ENCODE data around the gene KLK15. TPM values are rescaled to one million over a fixed set of nuclear protein-coding genes. Genes with fewer than 3 reads are reported as not detected.

The KLK15 gene
- total RNA-seq, 2 donors from 2014 or later = not detected

DNA sequence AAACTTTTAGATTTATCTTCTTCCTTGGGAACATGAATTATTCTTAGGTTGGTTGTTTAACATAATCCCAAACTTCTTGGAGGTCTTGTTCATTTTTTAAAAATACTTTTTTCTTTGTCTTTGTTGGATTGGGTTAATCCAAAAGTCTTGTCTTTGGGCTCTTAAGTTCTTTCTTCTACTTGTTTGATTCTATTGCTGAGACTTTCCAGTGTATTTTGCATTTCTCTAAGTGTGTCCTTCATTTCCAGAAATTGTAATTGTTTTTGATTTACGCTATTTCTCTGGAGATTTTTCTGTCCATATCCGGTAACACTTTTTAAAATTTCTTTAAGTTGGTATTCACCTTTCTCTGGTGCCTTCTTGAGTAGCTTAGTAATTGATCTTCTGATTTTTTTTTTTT lies 9.8 kb upstream of the KLK15 start:
- DNase-seq = no peak
- H3K36me3 ChIP-seq (ENCODE audit: control insufficient read depth, insufficient read depth, low read length) = no peaks in the 10 kb centered on the region
- WGBS, 2 experiments (ENCODE audit: insufficient coverage in 1 of 2, insufficient read length in 1 of 2) = 94 to 100% methylated on average over 1 to 2 of the region's 2 CpGs
- no peaks in the 10 kb centered on the region for H3K4me1 ChIP-seq (ENCODE audit: control insufficient read depth, insufficient read depth, low read length)
- Mint-ChIP-seq H3K9me3 (peaks cover 4% of the 10 kb centered on the region), H3K27me3 (ENCODE audit: insufficient read depth) (peaks cover 72% of the 10 kb centered on the region), H3K27ac (no peak overlapping the region), H3K36me3 (ENCODE audit: low read depth) (no peaks in the 10 kb centered on the region), H3K4me3 (no peak overlapping the region), H3K4me1 (peaks cover under 1% of the 10 kb centered on the region)
- peaks cover 37% of the 10 kb centered on the region for H3K27me3 ChIP-seq (ENCODE audit: control insufficient read depth, insufficient read depth, low read length, poor library complexity, severe bottlenecking)
- TF ChIP-seq, protein P1, sequence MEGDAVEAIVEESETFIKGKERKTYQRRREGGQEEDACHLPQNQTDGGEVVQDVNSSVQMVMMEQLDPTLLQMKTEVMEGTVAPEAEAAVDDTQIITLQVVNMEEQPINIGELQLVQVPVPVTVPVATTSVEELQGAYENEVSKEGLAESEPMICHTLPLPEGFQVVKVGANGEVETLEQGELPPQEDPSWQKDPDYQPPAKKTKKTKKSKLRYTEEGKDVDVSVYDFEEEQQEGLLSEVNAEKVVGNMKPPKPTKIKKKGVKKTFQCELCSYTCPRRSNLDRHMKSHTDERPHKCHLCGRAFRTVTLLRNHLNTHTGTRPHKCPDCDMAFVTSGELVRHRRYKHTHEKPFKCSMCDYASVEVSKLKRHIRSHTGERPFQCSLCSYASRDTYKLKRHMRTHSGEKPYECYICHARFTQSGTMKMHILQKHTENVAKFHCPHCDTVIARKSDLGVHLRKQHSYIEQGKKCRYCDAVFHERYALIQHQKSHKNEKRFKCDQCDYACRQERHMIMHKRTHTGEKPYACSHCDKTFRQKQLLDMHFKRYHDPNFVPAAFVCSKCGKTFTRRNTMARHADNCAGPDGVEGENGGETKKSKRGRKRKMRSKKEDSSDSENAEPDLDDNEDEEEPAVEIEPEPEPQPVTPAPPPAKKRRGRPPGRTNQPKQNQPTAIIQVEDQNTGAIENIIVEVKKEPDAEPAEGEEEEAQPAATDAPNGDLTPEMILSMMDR (conservative IDR thresholded peaks at IDR 0.05) = no peak
- no peak overlapping the region for H3K9ac ChIP-seq (ENCODE audit: extremely low read depth, low read length, poor library complexity, severe bottlenecking)
- H3K9me3 ChIP-seq (ENCODE audit: control insufficient read depth, low read length) = no peaks in the 10 kb centered on the region
- H3K4me3 ChIP-seq (ENCODE audit: low read length) = no peak overlapping the region
- no peak overlapping the region for H3K27ac ChIP-seq (ENCODE audit: low read depth, low read length)

DNA sequence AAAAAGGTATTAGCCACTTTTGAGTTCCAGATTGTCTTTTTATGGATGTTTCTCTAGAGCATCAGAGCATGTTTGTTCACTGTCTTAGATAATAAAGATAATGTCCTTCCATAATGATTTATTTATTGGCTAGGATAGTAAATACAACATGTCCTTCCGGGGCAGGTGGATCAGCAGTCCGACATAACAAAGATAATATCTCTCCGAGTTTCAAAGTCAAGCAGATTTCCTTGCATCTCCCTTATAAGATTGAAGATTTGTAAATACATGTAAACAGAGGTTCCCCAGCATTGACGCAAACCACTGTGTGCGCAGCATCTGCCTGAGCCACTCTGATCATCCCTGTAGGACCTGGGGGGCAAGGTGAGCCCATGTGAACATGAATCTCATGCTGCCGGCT lies 8.8 kb upstream of the KLK15 start:
- H3K36me3 ChIP-seq (ENCODE audit: control insufficient read depth, insufficient read depth, low read length) = no peaks in the 10 kb centered on the region
- H3K27ac ChIP-seq (ENCODE audit: low read depth, low read length) = no peak overlapping the region
- TF ChIP-seq, protein P1 (conservative IDR thresholded peaks at IDR 0.05) = no peak
- 91 to 95% methylated on average over 4 to 6 of the region's 6 CpGs for WGBS, 2 experiments (ENCODE audit: insufficient coverage in 1 of 2, insufficient read length in 1 of 2)
- Mint-ChIP-seq H3K4me1 (peaks cover 2% of the 10 kb centered on the region), H3K27me3 (ENCODE audit: insufficient read depth) (peaks cover 79% of the 10 kb centered on the region), H3K4me3 (no peak overlapping the region), H3K9me3 (peaks cover 4% of the 10 kb centered on the region), H3K36me3 (ENCODE audit: low read depth) (no peaks in the 10 kb centered on the region), H3K27ac (no peak overlapping the region)
- H3K27me3 ChIP-seq (ENCODE audit: control insufficient read depth, insufficient read depth, low read length, poor library complexity, severe bottlenecking) = peaks cover 40% of the 10 kb centered on the region
- DNase-seq = no peak
- no peaks in the 10 kb centered on the region for H3K4me1 ChIP-seq (ENCODE audit: control insufficient read depth, insufficient read depth, low read length)
- no peak overlapping the region for H3K9ac ChIP-seq (ENCODE audit: extremely low read depth, low read length, poor library complexity, severe bottlenecking)
- H3K9me3 ChIP-seq (ENCODE audit: control insufficient read depth, low read length) = no peaks in the 10 kb centered on the region
- no peak overlapping the region for H3K4me3 ChIP-seq (ENCODE audit: low read length)

DNA sequence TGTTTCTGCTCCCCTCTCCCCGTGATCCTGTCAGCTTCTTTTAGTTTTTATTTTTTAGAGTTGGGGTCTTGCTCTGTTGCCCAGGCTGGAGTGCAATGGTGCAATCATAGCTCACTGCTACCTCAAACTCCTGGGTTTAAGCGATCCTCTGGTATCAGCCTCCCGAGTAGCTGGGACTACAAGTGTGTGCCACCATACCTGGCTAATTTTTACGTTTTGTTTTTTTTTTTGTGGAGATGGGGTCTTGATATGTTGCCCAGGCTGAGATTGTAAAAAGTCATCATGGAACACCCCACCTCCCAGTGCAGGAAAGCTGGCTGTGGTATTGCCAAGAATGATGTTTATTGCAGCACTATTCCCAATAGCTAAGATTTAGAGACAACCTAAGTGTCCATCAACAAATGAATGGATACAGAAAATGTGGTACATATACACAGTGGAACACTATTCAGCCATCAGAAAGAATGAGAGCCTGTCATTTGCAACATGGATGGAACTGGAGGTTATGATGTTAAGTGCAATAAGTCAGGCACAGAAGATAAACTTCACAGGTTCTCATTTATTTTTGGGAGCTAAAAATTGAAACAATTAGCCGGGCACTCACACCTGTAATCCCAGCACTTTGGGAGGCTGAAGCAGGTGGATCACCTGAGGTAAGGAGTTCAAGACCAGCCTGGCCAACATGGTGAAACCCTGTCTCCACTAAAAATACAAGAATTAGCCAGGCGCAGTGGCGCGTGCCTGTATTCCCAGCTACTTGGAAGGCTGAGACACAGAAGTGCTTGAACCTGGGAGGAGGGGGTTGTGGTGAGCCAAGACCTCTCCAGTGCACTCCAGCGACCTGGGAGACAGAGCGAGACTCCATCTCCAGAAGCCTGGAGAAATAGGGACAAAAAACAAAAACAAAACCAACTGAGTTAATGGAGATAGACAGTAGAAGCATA lies 6.6 kb upstream of the KLK15 start:
- Mint-ChIP-seq H3K4me3 (no peak overlapping the region), H3K36me3 (ENCODE audit: low read depth) (no peaks in the 10 kb centered on the region), H3K9me3 (peaks cover 4% of the 10 kb centered on the region), H3K27ac (no peak overlapping the region), H3K4me1 (peaks cover 2% of the 10 kb centered on the region), H3K27me3 (ENCODE audit: insufficient read depth) (peaks cover 83% of the 10 kb centered on the region)
- TF ChIP-seq, protein P1 (conservative IDR thresholded peaks at IDR 0.05) = no peak
- H3K36me3 ChIP-seq (ENCODE audit: control insufficient read depth, insufficient read depth, low read length) = no peaks in the 10 kb centered on the region
- no peaks in the 10 kb centered on the region for H3K4me1 ChIP-seq (ENCODE audit: control insufficient read depth, insufficient read depth, low read length)
- no peak overlapping the region for H3K9ac ChIP-seq (ENCODE audit: extremely low read depth, low read length, poor library complexity, severe bottlenecking)
- no peak overlapping the region for H3K27ac ChIP-seq (ENCODE audit: low read depth, low read length)
- 73 to 93% methylated on average over 3 to 10 of the region's 10 CpGs for WGBS, 2 experiments (ENCODE audit: insufficient coverage in 1 of 2, insufficient read length in 1 of 2)
- no peak for DNase-seq
- H3K4me3 ChIP-seq (ENCODE audit: low read length) = no peak overlapping the region
- H3K9me3 ChIP-seq (ENCODE audit: control insufficient read depth, low read length) = no peaks in the 10 kb centered on the region
- peaks cover 60% of the 10 kb centered on the region for H3K27me3 ChIP-seq (ENCODE audit: control insufficient read depth, insufficient read depth, low read length, poor library complexity, severe bottlenecking)
